ENCODE data around the gene KREMEN1. TPM values are rescaled to one million over a fixed set of nuclear protein-coding genes. Genes with fewer than 3 reads are reported as not detected.

KREMEN1 gene
- total RNA-seq, 1 experiment from 2014 or later = 31.9 TPM

DNA sequence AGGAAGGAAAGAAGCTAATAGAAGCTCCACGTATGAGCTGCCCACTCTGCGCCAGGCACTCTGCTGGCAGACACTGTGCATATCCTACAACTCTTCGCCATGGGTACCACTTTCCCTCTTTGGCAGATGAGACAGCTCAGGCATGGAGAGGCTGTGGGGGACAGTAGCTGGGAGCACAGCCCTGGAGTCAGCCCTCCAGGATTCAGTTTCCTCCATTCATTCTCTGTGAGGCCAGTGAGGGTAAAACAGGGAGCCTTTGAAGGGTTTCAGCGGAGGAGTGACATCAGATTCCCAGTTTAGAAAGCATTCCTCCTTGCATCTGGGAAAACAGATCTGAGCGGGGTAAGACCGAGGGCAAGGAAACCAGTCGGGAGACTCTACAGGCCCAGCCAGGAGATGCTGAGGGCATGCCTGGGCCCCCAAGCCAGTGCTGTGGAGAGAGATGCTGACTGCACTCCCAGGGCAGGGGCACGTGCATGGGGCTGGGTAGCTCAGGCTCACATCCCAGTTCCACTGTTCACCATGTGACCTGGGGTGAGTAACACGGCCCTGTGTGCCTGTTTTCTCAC, 74.6 kb downstream of the KREMEN1 start:
- Histone ChIP-seq H2AFZ (ENCODE audit: low read depth, low read length, poor library complexity, severe bottlenecking) (no peak overlapping the region), H3K27me3 (ENCODE audit: insufficient read depth, low read length) (no peaks in the 10 kb centered on the region), H3K79me2 (ENCODE audit: insufficient read depth, low read length) (no peaks in the 10 kb centered on the region), H3K9ac (ENCODE audit: low read length) (no peak overlapping the region), H3K4me1 (ENCODE audit: control insufficient read depth in 1 of 2, insufficient read depth in 2 of 2, low read length in 2 of 2) (peaks cover 3 to 8% of the 10 kb centered on the region in 2 experiments; a peak in 1 of 4 replicates), H3K36me3 (ENCODE audit: control insufficient read depth in 1 of 2, insufficient read depth in 2 of 2, low read length in 2 of 2) (0 out of 4 replicates have a peak, but pooled peaks cover 0 to 2% of the 10 kb centered on the region in 2 experiments), H3K9me2 (ENCODE audit: insufficient read depth) (no peaks in the 10 kb centered on the region), H4K20me1 (ENCODE audit: insufficient read depth) (no peaks in the 10 kb centered on the region), H3K4me2 (ENCODE audit: low read length) (no peak overlapping the region), H3K27ac (ENCODE audit: low read depth, low read length) (no peak overlapping the region), H3K9me3 (ENCODE audit: control insufficient read depth in 1 of 2, insufficient read depth in 1 of 2, low read depth in 1 of 2, low read length in 2 of 2) (no peaks in the 10 kb centered on the region), H3K4me3 (replicated peaks in 1 of 2; ENCODE audit: low read depth in 1 of 2, low read length in 2 of 2) (no peak overlapping the region)
- intact Hi-C loops (cut with micrococcal nuclease) = no loop called here
- no peak for DNase-seq (ENCODE audit: low read depth, low spot score)
- ChIA-PET POLR2A (no interaction called here), CTCF (no interaction called here), RAD21 (ENCODE audit: low non-redundant PET in 1 of 2, low total read pairs in 2 of 2, uncharacterized antibody in 2 of 2, unreplicated experiment in 2 of 2) (no interaction called here)
- no peak for ATAC-seq
- no peak for TF ChIP-seq ZFX (IDR thresholded peaks at IDR 0.05)
- no peak for TF ChIP-seq CBX3 (IDR thresholded peaks at IDR 0.05; ENCODE audit: low read depth)
- TF ChIP-seq, protein P1, sequence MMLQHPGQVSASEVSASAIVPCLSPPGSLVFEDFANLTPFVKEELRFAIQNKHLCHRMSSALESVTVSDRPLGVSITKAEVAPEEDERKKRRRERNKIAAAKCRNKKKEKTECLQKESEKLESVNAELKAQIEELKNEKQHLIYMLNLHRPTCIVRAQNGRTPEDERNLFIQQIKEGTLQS (IDR thresholded peaks at IDR 0.05) = no peak
- no TSS peak for BruUV-seq (replicated peaks)

DNA sequence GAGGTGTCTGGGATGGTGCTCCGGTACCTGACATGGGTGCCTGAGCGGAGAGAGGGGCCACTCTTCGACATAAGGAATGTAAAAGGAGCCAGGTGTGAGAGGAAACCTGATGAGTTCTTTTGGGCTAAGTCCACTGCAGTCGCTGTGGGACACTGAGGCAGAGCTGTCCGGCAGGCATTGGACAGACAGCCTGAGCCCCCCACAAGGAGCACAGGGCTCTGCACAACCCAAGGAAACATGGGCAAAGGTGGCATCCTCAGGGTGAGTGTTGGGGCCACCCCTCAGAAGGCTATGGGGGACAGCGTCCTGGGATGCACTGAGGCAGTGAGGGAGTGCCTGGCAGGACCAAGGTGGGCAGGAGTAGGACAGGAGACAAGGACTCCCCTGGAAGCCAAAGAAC, 75.2 kb downstream of the KREMEN1 start:
- DNase-seq (ENCODE audit: low read depth, low spot score) (no peak), ATAC-seq (no peak)
- no peak overlapping the region for H2AFZ ChIP-seq (ENCODE audit: low read depth, low read length, poor library complexity, severe bottlenecking)
- no peak overlapping the region for H3K4me3 ChIP-seq (replicated peaks in 1 of 2; ENCODE audit: low read depth in 1 of 2, low read length in 2 of 2)
- CTCF ChIA-PET = no interaction called here
- H3K36me3 ChIP-seq (ENCODE audit: control insufficient read depth in 1 of 2, insufficient read depth in 2 of 2, low read length in 2 of 2) = no peaks in the 10 kb centered on the region
- no peak overlapping the region for H3K9ac ChIP-seq (ENCODE audit: low read length)
- BruUV-seq (replicated peaks) = no TSS peak
- POLR2A ChIA-PET = no interaction called here
- H3K27ac ChIP-seq (ENCODE audit: low read depth, low read length) = no peak overlapping the region
- no peaks in the 10 kb centered on the region for H3K27me3 ChIP-seq (ENCODE audit: insufficient read depth, low read length)
- no peaks in the 10 kb centered on the region for H3K9me3 ChIP-seq (ENCODE audit: control insufficient read depth in 1 of 2, insufficient read depth in 1 of 2, low read depth in 1 of 2, low read length in 2 of 2)
- no peaks in the 10 kb centered on the region for H3K9me2 ChIP-seq (ENCODE audit: insufficient read depth)
- intact Hi-C loops (cut with micrococcal nuclease) = no loop called here
- H3K4me1 ChIP-seq (ENCODE audit: control insufficient read depth in 1 of 2, insufficient read depth in 2 of 2, low read length in 2 of 2) = peaks cover 3 to 8% of the 10 kb centered on the region in 2 experiments; a peak in 1 of 4 replicates
- H3K79me2 ChIP-seq (ENCODE audit: insufficient read depth, low read length) = no peaks in the 10 kb centered on the region
- no peaks in the 10 kb centered on the region for H4K20me1 ChIP-seq (ENCODE audit: insufficient read depth)
- RAD21 ChIA-PET (ENCODE audit: low non-redundant PET in 1 of 2, low total read pairs in 2 of 2, uncharacterized antibody in 2 of 2, unreplicated experiment in 2 of 2) = no interaction called here
- no peak overlapping the region for H3K4me2 ChIP-seq (ENCODE audit: low read length)
- TF ChIP-seq FOSL1 (IDR thresholded peaks at IDR 0.05; ENCODE audit: low read depth) = no peak
- no peak for TF ChIP-seq EZH2 (IDR thresholded peaks at IDR 0.05)
- TF ChIP-seq RAD21 (IDR thresholded peaks at IDR 0.05; ENCODE audit: low read depth) = no peak
- TF ChIP-seq, protein P2, sequence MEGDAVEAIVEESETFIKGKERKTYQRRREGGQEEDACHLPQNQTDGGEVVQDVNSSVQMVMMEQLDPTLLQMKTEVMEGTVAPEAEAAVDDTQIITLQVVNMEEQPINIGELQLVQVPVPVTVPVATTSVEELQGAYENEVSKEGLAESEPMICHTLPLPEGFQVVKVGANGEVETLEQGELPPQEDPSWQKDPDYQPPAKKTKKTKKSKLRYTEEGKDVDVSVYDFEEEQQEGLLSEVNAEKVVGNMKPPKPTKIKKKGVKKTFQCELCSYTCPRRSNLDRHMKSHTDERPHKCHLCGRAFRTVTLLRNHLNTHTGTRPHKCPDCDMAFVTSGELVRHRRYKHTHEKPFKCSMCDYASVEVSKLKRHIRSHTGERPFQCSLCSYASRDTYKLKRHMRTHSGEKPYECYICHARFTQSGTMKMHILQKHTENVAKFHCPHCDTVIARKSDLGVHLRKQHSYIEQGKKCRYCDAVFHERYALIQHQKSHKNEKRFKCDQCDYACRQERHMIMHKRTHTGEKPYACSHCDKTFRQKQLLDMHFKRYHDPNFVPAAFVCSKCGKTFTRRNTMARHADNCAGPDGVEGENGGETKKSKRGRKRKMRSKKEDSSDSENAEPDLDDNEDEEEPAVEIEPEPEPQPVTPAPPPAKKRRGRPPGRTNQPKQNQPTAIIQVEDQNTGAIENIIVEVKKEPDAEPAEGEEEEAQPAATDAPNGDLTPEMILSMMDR (IDR thresholded peaks at IDR 0.05 in 2 of 3, conservative IDR thresholded peaks at IDR 0.05 in 1 of 3; ENCODE audit: borderline replicate concordance in 1 of 3, insufficient read depth in 1 of 3, low read depth in 2 of 3, low read length in 2 of 3) = no peak
- no peak for TF ChIP-seq ZNF274 (IDR thresholded peaks at IDR 0.05; ENCODE audit: low read depth, low read length)
- TF ChIP-seq TCF7L2 (IDR thresholded peaks at IDR 0.05; ENCODE audit: borderline replicate concordance, extremely low read depth, insufficient read depth, insufficient read length) = no peak
- TF ChIP-seq, protein P3, sequence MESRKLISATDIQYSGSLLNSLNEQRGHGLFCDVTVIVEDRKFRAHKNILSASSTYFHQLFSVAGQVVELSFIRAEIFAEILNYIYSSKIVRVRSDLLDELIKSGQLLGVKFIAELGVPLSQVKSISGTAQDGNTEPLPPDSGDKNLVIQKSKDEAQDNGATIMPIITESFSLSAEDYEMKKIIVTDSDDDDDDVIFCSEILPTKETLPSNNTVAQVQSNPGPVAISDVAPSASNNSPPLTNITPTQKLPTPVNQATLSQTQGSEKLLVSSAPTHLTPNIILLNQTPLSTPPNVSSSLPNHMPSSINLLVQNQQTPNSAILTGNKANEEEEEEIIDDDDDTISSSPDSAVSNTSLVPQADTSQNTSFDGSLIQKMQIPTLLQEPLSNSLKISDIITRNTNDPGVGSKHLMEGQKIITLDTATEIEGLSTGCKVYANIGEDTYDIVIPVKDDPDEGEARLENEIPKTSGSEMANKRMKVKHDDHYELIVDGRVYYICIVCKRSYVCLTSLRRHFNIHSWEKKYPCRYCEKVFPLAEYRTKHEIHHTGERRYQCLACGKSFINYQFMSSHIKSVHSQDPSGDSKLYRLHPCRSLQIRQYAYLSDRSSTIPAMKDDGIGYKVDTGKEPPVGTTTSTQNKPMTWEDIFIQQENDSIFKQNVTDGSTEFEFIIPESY (IDR thresholded peaks at IDR 0.05; ENCODE audit: extremely low read depth, insufficient replicate concordance, low read length) = no peak
- TF ChIP-seq CBX3 (IDR thresholded peaks at IDR 0.05; ENCODE audit: low read depth) = no peak
- TF ChIP-seq, protein P1 (IDR thresholded peaks at IDR 0.05) = no peak
- TF ChIP-seq SRF (IDR thresholded peaks at IDR 0.05; ENCODE audit: low read depth) = no peak
